HepG2 (cell line): ENCODE data around the gene CSMD2. TPM values are rescaled to one million over a fixed set of nuclear protein-coding genes. Genes with fewer than 3 reads are reported as not detected.

Source experiments
- ATAC-seq: fragments of 200-7000 bp; cut with Tn5 transposase; 3 replicates; pipeline ENCODE4 v1.9.1; 2020; ENCODE audit warnings: mild to moderate bottlenecking, moderate library complexity
- BruUV-seq: library from RNA; stranded (reverse); fragments of 400-500 nt; replicated peaks from 2 replicates; lab custom pipeline; 2021; lab: Mats Ljungman, UMichigan
- CTCF ChIA-PET: fragments of 300-600 bp; formaldehyde crosslinking; extraction: SDS; loops from one replicate; lab custom pipeline; 2021; ENCODE audit warnings: low total read pairs, inconsistent platforms, low intra/inter-chr PET ratio; lab: Yijun Ruan, JAX
- POLR2A ChIA-PET: fragments of 350-600 bp; sonication (Branson Sonifier 250); formaldehyde crosslinking; loops from one replicate; lab custom pipeline; 2020; ENCODE audit warnings: antibody characterized with exemption, inconsistent platforms; lab: Yijun Ruan, JAX
- DNase-seq: peaks from one replicate; pipeline ENCODE4 v3.0.0-alpha.2; 2015; ENCODE audit warnings: low spot score
- FAIRE-seq: peaks from 3 replicates; lab custom pipeline; 2011; peaks lifted over from hg19 to GRCh38; lab: Jason Lieb, UNC
- H2AFZ ChIP-seq: one replicate; pipeline ENCODE4 v1.6.1; 2011; ENCODE audit warnings: low read length, inconsistent platforms
- H3K27ac ChIP-seq: fragments of 300-600 bp; 3 replicates; pipeline ENCODE4 v1.8.0; 2011; ENCODE audit warnings: mixed run types, mild to moderate bottlenecking, mixed read lengths, low read length, inconsistent platforms; ENCODE audit not compliant: insufficient read depth; ENCODE audit errors: extremely low read length
- H3K27me3 ChIP-seq, 2 experiments: fragments of 200-600 bp in 1 of 2; 2 replicates in 1 of 2; 3 replicates in 1 of 2; pipeline versions ENCODE4 v1.6.0 to v1.8.0; 2011; ENCODE audit warnings: low read length in 2 of 2, mild to moderate bottlenecking in 2 of 2, moderate library complexity in 2 of 2, inconsistent platforms in 1 of 2; ENCODE audit not compliant: insufficient read depth in 2 of 2, control insufficient read depth in 1 of 2
- H3K36me3 ChIP-seq, 2 experiments: fragments of 200-600 bp in 1 of 2; replicated peaks in 1 of 2; 2 replicates in 1 of 2; 3 replicates in 1 of 2; pipeline versions ENCODE4 v1.5.1 to v1.8.0; 2011; ENCODE audit warnings: low read length in 2 of 2, inconsistent platforms in 1 of 2; ENCODE audit not compliant: insufficient read depth in 2 of 2, control insufficient read depth in 1 of 2
- H3K4me1 ChIP-seq: 2 replicates; pipeline ENCODE4 v1.5.1; 2012; ENCODE audit warnings: low read length, inconsistent platforms; ENCODE audit not compliant: insufficient read depth
- H3K4me2 ChIP-seq: 2 replicates; pipeline ENCODE4 v1.6.0; 2011; ENCODE audit warnings: low read depth, low read length, inconsistent platforms
- H3K4me3 ChIP-seq, 3 experiments: fragments of 200-600 bp in 1 of 3; sonication (generic), shearing (Covaris generic) in 1 of 3; replicated peaks in 1 of 3; 2 replicates each; pipeline ENCODE4 v1.5.1; 2011 to 2016; ENCODE audit warnings: low read length in 3 of 3, inconsistent platforms in 2 of 3, low read depth in 2 of 3, mild to moderate bottlenecking in 2 of 3, control low read depth in 1 of 3, mixed read lengths in 1 of 3; ENCODE audit not compliant: insufficient read depth in 1 of 3
- H3K79me2 ChIP-seq: one replicate; pipeline ENCODE4 v1.6.1; 2011; ENCODE audit warnings: low read length, inconsistent platforms; ENCODE audit not compliant: insufficient read depth
- H3K9ac ChIP-seq: 2 replicates; pipeline ENCODE4 v1.6.0; 2011; ENCODE audit warnings: mild to moderate bottlenecking, low read depth, low read length, inconsistent platforms; ENCODE audit not compliant: insufficient read depth
- H3K9me3 ChIP-seq: 2 replicates; pipeline ENCODE4 v1.5.1; 2012; ENCODE audit warnings: mild to moderate bottlenecking, low read length
- H4K20me1 ChIP-seq: 2 replicates; pipeline ENCODE4 v1.6.0; 2011; ENCODE audit warnings: inconsistent platforms, mild to moderate bottlenecking, low read length, moderate library complexity; ENCODE audit not compliant: insufficient read depth
- BRCA1 ChIP-seq: sonication (generic); formaldehyde crosslinking; IDR thresholded peaks from 2 replicates; pipeline ENCODE4 v1.4.0; 2020; ENCODE audit warnings: missing genetic modification reagents
- HOXA5 ChIP-seq: sonication (generic); formaldehyde crosslinking; IDR thresholded peaks from 2 replicates; pipeline ENCODE4 v1.4.0; 2020; ENCODE audit warnings: missing genetic modification reagents
- KDM1A ChIP-seq: IDR thresholded peaks from 2 replicates; pipeline ENCODE4 v1.6.1; 2016; ENCODE audit warnings: missing compliant biosample characterization
- NAIF1 ChIP-seq: sonication (generic); formaldehyde crosslinking; IDR thresholded peaks from 2 replicates; pipeline ENCODE4 v1.5.0; 2020; ENCODE audit warnings: mild to moderate bottlenecking, missing genetic modification reagents, borderline replicate concordance
- PITX1 ChIP-seq: sonication (generic); formaldehyde crosslinking; IDR thresholded peaks from 2 replicates; pipeline ENCODE4 v1.5.1; 2020; ENCODE audit warnings: mild to moderate bottlenecking, missing genetic modification reagents
- RELA ChIP-seq: sonication (generic); formaldehyde crosslinking; IDR thresholded peaks from 2 replicates; pipeline ENCODE4 v1.4.0; 2020; ENCODE audit warnings: missing genetic modification reagents
- RXRA ChIP-seq: sonication (generic); formaldehyde crosslinking; IDR thresholded peaks from 2 replicates; pipeline ENCODE4 v1.5.1; 2020; ENCODE audit warnings: missing genetic modification reagents
- SIN3B ChIP-seq: fragments of 150-350 bp; IDR thresholded peaks from 2 replicates; pipeline ENCODE4 v1.6.1; 2014; ENCODE audit warnings: low read length
- SMARCE1 ChIP-seq: fragments of 450-650 bp; IDR thresholded peaks from 2 replicates; pipeline ENCODE4 v1.6.1; 2017; ENCODE audit warnings: borderline replicate concordance
- SP5 ChIP-seq: IDR thresholded peaks from 2 replicates; pipeline ENCODE4 v1.6.1; 2016; ENCODE audit warnings: low read depth, borderline replicate concordance
- TEAD2 ChIP-seq: sonication (generic); formaldehyde crosslinking; IDR thresholded peaks from 2 replicates; pipeline ENCODE4 v1.9.0; 2021; ENCODE audit warnings: missing genetic modification reagents
- ZC3H4 ChIP-seq: sonication (generic); formaldehyde crosslinking; IDR thresholded peaks from 2 replicates; pipeline ENCODE4 v1.4.0; 2020; ENCODE audit warnings: missing genetic modification reagents, borderline replicate concordance
- ZEB1 ChIP-seq: IDR thresholded peaks from 2 replicates; pipeline ENCODE4 v1.6.1; 2012; ENCODE audit warnings: mild to moderate bottlenecking, low read depth, inconsistent platforms; ENCODE audit not compliant: insufficient replicate concordance
- ZNF224 ChIP-seq: sonication (generic); formaldehyde crosslinking; IDR thresholded peaks from 2 replicates; pipeline ENCODE4 v1.5.0; 2020; ENCODE audit warnings: mild to moderate bottlenecking, missing genetic modification reagents
- ZNF335 ChIP-seq: sonication (generic); formaldehyde crosslinking; IDR thresholded peaks from 2 replicates; pipeline ENCODE4 v1.4.0; 2020; ENCODE audit warnings: missing genetic modification reagents
- ZSCAN12 ChIP-seq: sonication (generic); formaldehyde crosslinking; IDR thresholded peaks from 2 replicates; pipeline ENCODE4 v1.9.0; 2021; ENCODE audit warnings: mild to moderate bottlenecking, missing genetic modification reagents
- WGBS: methylation state at CpG from one replicate; pipeline ENCODE4 v1.1.6; 2017; ENCODE audit warnings: low lambda C conversion rate; 5-methylcytosine and 5-hydroxymethylcytosine counted together
- in situ Hi-C: cut with HindIII; loops from 2 replicates; pipeline ENCODE4 v1.10.0; 2017; ENCODE audit warnings: low pct_unique_long_range_greater_than_20kb; ENCODE audit not compliant: extremely low pct_ligation_motif_present
- intact Hi-C: fragments of 100-400 bp; cut with micrococcal nuclease; formaldehyde crosslinking; loops from one replicate; pipeline ENCODE4 v1.10.0; 2022; ENCODE audit not compliant: unreplicated experiment
- polyA plus RNA-seq, 8 experiments: library from polyadenylated mRNA; depleted of rRNA in 3 of 8; stranded (reverse) in 7 of 8; unstranded in 1 of 8; fragments of >200 nt; fragmentation: Illumina TruSeq in 4 of 8; extraction: Trizol in 4 of 8; gene quantifications; 2 replicates each; pipeline versions ENCODE4 v1.2.1 to v1.2.3, GENCODE V29; 2011 to 2016; ENCODE audit warnings: low read depth in 4 of 8, missing spikeins in 1 of 8, mixed read lengths in 1 of 8; ENCODE audit not compliant: insufficient read depth in 1 of 8
- total RNA-seq, 5 experiments: library from RNA; depleted of rRNA; stranded (reverse); fragments of >200 nt; fragmentation: Illumina TruSeq; extraction: Trizol; gene quantifications; 2 replicates each; pipeline ENCODE4 v1.2.3, GENCODE V29; 2016; ENCODE audit warnings: low read depth in 1 of 5
- TF ChIP-seq, protein P1 (sequence below): sonication (generic); formaldehyde crosslinking; IDR thresholded peaks from 2 replicates; pipeline ENCODE4 v1.5.1; 2020; ENCODE audit warnings: missing genetic modification reagents, mild to moderate bottlenecking, borderline replicate concordance
- TF ChIP-seq, protein P2 (sequence below): sonication (generic); formaldehyde crosslinking; IDR thresholded peaks from 2 replicates; pipeline ENCODE4 v1.5.0; 2020; ENCODE audit warnings: mild to moderate bottlenecking, missing genetic modification reagents

CSMD2 gene
- total and polyA plus RNA-seq, 2 of the 13 experiments (the other 11 are each of a cell fraction or from before 2014, with no cell fraction given), result not detected

DNA sequence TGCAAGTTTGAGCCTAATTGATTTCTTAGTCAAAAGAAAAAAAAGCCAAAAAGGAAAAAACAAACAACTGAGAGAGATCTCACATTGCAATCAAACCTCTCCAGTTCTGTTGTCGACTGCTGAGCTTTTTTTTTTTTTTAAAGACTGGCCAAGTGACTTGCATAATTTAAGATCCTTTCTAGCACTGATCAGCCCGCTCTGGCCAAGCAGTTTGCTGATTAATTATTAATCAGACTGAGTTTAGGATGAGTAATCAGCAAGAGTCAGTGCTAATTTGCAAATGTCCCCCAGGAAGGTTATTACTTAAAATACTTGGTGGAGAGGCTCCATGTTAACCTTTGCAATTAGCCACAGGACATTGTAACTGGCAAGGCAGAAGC is 261.8 kb downstream of the CSMD2 start:
- no peak overlapping the region for H3K4me3 ChIP-seq
- no peak overlapping the region for H3K9ac ChIP-seq
- DNase-seq (no peak), FAIRE-seq (no peak), ATAC-seq (no peak)
- BruUV-seq, result no TSS peak
- no peak overlapping the region for H2AFZ ChIP-seq
- H3K36me3 ChIP-seq, result no peaks in the 10 kb centered on the region
- no peaks in the 10 kb centered on the region for H3K79me2 ChIP-seq
- intact Hi-C loops (no loop called here), in situ Hi-C loops (no loop called here)
- no peaks in the 10 kb centered on the region for H3K9me3 ChIP-seq
- H3K4me2 ChIP-seq, result no peak overlapping the region
- TF ChIP-seq BRCA1 (CRISPR knock-in tag) (no peak), RXRA (no peak), ZNF224 (no peak), ZSCAN12 (CRISPR knock-in tag) (no peak), PITX1 (no peak)
- TF ChIP-seq, protein P1, sequence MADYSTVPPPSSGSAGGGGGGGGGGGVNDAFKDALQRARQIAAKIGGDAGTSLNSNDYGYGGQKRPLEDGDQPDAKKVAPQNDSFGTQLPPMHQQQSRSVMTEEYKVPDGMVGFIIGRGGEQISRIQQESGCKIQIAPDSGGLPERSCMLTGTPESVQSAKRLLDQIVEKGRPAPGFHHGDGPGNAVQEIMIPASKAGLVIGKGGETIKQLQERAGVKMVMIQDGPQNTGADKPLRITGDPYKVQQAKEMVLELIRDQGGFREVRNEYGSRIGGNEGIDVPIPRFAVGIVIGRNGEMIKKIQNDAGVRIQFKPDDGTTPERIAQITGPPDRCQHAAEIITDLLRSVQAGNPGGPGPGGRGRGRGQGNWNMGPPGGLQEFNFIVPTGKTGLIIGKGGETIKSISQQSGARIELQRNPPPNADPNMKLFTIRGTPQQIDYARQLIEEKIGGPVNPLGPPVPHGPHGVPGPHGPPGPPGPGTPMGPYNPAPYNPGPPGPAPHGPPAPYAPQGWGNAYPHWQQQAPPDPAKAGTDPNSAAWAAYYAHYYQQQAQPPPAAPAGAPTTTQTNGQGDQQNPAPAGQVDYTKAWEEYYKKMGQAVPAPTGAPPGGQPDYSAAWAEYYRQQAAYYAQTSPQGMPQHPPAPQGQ (CRISPR knock-in tag), result no peak
- no peaks in the 10 kb centered on the region for H4K20me1 ChIP-seq
- POLR2A ChIA-PET, result no interaction called here
- peaks cover 0 to 2% of the 10 kb centered on the region in 2 experiments; a peak in 1 of 5 replicates for H3K27me3 ChIP-seq
- CTCF ChIA-PET, result no interaction called here
- no peak overlapping the region for H3K27ac ChIP-seq
- WGBS, result 0% methylated on average over 2 of the region's 2 CpGs
- H3K4me1 ChIP-seq, result no peaks in the 10 kb centered on the region

DNA sequence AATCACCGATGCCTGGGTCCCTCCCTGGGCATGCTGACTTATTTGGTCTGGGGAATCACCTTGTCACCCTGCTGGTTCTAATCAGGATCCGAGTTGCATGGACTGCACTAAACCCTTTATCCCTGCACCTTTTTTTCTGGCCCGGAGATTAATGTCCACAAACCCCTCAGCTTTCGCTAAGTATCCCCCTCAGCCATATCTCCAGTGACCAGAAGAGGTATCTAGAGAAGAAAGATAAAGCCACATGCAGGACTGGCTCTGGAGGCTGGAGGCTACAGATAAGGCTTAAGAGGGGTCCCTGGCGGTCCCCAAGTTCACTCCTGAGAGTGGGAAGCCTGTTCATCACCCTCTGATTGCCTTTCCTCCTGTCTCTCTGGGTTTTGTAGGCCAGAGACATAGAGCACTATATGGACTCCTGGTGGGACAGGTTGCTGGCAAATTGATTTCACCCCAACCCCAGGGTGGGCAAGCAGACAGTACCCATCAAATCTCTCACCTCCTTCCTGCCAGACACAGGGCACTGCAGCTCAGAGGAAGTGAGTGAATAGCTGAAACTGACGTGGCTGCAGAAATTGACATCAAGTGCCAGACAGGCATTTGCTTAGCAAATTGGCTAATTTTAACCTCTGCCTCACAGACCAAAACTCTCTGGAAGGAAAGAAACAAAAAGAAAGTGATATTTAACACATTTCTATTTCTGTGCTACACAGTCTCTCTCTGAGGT is 262.4 kb downstream of the CSMD2 start:
- H3K27me3 ChIP-seq, result no peaks in the 10 kb centered on the region
- no TSS peak for BruUV-seq
- ChIA-PET POLR2A (no interaction called here), CTCF (no interaction called here)
- in situ Hi-C loops, result no loop called here
- DNase-seq (no peak), ATAC-seq (no peak), FAIRE-seq (no peak)
- H3K9me3 ChIP-seq, result no peaks in the 10 kb centered on the region
- H3K4me1 ChIP-seq, result no peaks in the 10 kb centered on the region
- H3K79me2 ChIP-seq, result no peaks in the 10 kb centered on the region
- no peak overlapping the region for H3K4me2 ChIP-seq
- no peak overlapping the region for H3K27ac ChIP-seq
- WGBS, result 41% methylated on average over 5 of the region's 6 CpGs
- no peaks in the 10 kb centered on the region for H3K36me3 ChIP-seq
- intact Hi-C loops, result no loop called here
- no peak overlapping the region for H2AFZ ChIP-seq
- H3K4me3 ChIP-seq, result no peak overlapping the region
- no peak overlapping the region for H3K9ac ChIP-seq
- no peaks in the 10 kb centered on the region for H4K20me1 ChIP-seq
- TF ChIP-seq SIN3B (no peak), RELA (CRISPR knock-in tag) (no peak), HOXA5 (CRISPR knock-in tag) (no peak), ZEB1 (no peak), SMARCE1 (no peak), SP5 (no peak), KDM1A (CRISPR knock-in tag) (no peak), ZNF335 (CRISPR knock-in tag) (no peak), TEAD2 (no peak), NAIF1 (CRISPR knock-in tag) (no peak), ZC3H4 (CRISPR knock-in tag) (no peak)
- TF ChIP-seq, protein P2, sequence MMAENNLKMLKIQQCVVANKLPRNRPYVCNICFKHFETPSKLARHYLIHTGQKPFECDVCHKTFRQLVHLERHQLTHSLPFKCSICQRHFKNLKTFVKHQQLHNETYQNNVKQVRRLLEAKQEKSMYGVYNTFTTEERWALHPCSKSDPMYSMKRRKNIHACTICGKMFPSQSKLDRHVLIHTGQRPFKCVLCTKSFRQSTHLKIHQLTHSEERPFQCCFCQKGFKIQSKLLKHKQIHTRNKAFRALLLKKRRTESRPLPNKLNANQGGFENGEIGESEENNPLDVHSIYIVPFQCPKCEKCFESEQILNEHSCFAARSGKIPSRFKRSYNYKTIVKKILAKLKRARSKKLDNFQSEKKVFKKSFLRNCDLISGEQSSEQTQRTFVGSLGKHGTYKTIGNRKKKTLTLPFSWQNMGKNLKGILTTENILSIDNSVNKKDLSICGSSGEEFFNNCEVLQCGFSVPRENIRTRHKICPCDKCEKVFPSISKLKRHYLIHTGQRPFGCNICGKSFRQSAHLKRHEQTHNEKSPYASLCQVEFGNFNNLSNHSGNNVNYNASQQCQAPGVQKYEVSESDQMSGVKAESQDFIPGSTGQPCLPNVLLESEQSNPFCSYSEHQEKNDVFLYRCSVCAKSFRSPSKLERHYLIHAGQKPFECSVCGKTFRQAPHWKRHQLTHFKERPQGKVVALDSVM (CRISPR knock-in tag), result no peak
